HG03139 (cell line): ENCODE results near the gene MYO1E.
"Not testable (repeated sequence)": the region's sequence is repeated elsewhere in the genome, so short reads cannot be mapped to it uniquely, and the experiment has no call there.

Experiments
- ATAC-seq: cut with Tn5 transposase; IDR thresholded peaks from one replicate; pipeline ENCODE4 v1.9.1; 2021; ENCODE audit not compliant: unreplicated experiment

The MYO1E gene

DNA sequence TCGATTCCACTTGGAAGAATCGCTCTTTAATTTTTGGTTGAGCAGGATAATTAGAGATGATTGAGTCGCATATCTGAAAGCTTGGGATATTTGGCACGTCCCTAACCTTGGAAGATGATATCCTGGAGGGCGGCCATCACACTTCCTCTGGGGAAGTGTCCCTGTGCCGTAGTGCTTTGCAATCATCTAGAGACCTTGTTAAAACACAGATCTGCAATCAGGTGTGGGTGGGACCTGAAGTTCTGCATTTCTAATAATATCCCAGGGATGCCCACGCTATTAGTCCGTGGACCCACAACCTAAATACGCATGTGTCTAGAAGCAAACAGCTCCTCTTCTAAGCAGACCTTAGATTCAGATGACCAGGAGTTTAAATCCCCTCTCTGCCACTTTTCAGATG is 20.5 kb downstream of the MYO1E start:
- ATAC-seq, result no peak

DNA sequence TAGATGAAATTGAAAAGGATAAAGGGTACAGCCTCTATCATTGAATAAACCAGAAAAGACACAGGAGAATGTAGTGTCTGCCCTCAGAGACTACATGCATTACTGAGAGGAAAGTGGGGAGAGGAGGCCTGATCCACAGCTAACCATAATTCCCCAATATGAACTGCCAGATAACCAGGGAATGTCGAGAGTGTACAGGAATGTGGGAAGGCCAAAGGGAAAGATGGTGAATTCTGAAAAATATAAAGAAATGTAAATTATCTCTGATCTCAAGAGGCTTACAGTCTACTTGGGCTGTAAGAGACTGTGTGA is 22.3 kb downstream of the MYO1E start:
- no peak for ATAC-seq

DNA sequence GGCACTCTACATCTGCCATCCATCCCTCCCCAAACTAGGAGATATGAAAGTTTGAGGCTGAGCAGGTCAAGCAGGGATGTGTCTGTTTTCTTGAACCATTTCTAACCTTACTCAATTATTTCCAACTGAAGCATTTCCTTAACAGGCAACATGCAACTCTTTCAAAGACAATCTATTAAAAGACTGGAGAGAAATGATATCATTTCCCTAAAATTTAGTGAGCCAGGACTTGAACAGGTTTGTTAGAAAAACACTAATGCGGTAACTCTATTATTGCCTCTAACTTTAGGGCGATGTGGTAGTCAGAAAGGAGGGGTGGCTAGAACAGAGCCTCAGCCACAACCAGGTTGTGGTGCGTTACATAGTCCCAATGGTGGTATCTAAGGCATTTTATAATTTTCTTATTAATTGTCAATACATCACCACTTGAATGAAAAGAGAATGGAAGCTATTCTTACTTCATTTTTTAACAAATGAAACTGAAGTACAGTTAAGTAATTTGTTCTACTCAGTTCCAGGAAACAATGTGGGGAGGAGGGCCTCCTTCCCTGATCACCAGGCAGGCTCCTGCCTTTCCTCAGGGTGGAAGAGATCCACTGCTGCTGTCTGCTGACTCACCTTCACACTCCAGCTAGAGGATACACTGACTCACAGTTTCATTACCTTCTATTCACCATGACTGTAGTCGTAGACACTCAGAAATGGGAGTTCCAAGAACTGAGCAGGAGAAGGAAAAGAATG is 22.8 kb downstream of the MYO1E start:
- no peak for ATAC-seq

GRCh38 chr15:59347915-59348314 is 24.8 kb downstream of the MYO1E start:
- no peak for ATAC-seq

GRCh38 chr15:59346951-59347350 is 25.7 kb downstream of the MYO1E start:
- no peak for ATAC-seq

DNA sequence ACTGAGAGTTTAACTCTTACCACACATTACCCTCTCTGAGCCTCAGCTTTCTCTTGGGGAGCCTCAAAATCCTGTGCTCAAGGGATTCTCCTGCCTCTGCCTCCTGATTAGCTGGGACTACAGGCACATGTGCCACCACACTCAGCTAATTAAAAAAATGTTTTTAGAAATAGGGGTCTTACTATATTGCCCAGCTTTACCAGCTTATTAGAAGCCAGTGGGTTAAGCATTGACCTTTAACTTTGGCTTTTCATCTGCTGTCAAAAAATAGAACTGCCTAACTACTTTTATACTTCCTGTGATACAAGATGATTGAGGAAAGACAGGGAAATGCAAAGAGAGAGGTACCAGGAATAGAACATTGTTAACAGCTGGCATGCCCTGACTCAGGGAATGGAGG is 27.3 kb downstream of the MYO1E start:
- no peak for ATAC-seq

DNA sequence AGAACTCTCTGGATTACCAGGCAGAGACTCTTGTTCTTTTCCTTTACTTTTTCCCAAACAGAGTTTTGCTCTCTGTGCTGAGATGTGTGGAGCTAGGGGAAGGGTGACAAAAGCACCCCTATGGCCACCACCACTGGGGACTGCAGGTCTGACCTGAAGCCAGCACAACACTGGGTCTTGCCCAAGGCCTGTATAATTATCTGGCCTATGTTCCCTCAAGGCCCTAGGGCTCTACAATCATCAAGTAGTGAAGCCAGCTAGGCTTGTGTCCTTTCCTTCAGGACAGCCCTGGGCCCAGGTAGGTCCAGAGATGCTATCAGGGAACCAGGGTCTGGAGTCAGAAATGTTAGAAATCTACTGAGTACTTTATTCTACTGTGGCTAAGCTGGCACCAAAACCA is 28.4 kb downstream of the MYO1E start:
- no peak for ATAC-seq

DNA sequence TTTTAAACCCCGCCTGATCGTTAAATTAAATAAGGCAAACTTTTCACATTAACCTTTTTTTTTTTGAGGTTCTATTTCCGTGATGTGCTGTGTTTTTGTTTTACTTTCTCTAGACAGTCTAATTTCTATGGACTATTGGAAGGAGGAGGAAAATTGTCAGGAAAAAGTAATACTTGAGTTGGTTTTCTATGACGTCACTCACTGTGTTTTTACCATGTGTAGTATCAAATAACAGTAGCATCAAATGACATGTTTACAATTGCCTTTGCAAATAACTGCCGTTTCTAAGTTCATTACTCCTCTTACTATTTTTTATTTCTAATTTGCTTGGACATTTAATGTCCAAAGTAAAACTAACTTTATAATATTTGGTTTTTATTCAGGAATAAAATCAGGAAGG is 32.3 kb downstream of the MYO1E start:
- no peak for ATAC-seq

DNA sequence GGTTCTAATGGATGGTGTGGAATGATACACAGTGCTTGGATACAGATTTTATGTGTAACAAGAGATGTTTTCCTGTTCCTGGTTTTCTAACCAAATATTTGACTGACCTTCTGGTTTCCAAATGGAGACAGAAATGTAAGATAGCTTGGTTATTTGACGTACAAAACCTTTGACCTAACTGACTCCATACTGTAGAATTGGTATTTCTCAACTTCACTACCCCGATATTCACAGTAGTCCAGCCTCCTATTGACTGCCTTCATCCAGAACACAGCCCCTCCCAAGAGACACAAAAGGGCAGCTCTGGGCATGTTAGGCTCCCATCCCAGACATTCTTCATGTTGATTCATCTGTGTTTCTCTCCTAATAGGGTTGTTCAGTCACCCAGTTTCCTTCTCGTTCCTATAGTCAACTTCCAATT is 33.4 kb downstream of the MYO1E start:
- ATAC-seq, result no peak

- no peak for ATAC-seq
Observed at GRCh38 chr15:59338414-59338813, 34.3 kb downstream of the MYO1E start.

DNA sequence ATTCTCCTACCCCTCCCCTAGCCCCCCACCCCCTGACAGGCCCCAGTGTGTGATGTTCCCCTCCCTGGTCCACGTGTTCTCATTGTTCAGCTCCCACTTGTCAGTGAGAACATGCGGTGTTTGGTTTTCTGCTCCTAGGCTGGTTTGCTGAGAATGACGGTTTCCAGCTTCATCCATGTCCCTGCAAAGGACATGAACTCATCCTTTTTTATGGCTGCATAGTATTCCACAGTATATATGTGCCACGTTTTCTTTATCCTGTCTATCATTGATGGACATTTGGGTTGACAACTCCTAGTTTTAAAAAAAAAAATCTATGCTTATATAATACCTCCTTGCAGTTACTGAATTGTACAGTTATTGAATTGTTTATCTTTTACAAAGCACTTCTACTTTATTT is 35.9 kb downstream of the MYO1E start:
- not testable (repeated sequence) for ATAC-seq

DNA sequence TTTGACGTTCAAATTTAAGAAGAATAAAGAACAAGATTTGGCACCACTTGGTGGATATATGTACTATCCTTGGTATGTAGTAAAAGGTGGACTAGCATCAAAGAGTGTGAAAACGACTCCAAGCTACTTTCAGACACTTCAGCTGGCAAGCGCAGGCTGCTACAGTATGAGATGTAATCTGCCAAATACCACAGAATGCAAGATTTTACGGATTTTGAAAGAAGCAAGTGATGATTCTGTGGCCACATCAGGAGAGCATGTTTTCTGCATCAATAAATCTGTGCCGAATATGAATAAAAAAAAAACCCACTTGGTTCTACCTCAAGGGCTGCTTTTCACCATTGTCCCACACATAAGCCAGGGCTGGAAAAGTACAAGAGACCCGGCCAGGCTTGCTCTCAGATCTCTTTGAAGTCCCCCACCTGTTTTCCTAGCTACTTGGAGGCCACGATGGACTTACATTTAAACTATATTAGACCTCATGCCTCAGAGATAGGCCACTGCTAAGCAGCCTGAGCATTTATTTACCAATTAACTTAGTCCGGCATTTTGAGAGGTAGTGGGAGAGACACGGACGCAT is 37.4 kb downstream of the MYO1E start:
- no peak for ATAC-seq

DNA sequence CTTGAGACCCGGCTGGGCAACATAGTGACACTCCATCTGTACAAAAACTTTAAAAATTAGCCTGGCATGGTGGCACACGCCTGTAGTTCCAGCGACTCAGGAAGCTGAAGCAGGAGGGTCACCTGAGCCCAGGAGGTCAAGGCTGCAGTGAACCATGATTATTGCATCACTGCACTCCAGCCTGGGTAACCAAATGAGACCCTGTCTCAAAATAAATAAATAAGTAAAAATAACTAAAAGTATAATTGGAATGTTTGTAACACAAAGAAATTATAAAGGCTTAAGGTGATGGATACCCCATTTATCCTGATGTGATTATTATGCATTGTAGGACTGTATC is 38.6 kb downstream of the MYO1E start:
- ATAC-seq, result no peak

DNA sequence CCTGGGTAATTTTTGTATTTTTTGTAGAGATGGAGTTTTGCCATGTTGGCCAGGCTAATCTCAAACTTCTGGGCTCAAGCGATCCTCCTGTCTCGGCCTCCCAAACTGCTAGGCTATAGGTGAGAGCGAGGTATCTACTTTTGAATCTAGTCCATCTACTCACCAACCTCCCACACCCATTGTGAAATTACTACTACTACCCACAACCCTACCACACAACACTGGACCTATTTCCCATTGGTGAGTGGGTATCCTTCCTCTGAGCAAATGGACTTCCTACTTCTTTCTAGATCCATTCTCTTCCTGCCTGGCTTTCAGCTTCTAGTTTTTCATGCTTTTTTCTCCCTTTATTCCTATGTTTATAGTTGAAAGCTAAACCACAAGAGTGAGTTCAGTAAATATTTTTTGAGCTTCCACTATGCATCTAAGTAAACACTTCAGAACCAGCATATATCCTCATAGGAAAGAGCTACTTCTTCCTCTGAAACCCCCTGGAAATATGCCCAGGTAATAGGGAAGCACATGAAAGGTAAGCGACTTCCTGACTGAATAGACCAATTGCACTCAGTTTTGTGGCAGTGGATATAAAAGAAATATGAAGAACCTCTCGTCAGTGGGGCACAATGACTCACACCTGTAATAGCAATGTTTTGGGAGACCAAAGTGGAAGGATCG is 39.1 kb downstream of the MYO1E start:
- no peak for ATAC-seq

DNA sequence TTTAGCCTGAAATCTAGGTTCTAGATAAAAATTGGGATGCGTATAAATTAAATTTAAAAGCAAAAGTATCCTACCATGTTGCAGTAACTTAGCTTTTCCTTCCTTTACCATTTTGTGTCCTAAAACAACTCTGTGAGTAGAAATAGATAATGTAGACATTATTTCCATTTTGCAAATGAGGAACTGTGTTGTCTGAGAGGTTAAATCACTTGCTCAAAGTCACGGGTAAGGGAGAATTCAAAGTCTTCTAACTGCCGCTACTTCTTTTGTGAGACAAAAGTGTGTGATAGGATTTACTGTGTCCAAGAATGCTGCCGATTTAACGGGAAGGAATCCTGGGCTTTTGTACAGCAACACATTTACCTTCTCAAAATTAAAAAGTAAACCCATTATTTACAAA is 40.7 kb downstream of the MYO1E start:
- no peak for ATAC-seq

- ATAC-seq, result no peak
Observed at GRCh38 chr15:59330649-59331048, 42.0 kb downstream of the MYO1E start.

DNA sequence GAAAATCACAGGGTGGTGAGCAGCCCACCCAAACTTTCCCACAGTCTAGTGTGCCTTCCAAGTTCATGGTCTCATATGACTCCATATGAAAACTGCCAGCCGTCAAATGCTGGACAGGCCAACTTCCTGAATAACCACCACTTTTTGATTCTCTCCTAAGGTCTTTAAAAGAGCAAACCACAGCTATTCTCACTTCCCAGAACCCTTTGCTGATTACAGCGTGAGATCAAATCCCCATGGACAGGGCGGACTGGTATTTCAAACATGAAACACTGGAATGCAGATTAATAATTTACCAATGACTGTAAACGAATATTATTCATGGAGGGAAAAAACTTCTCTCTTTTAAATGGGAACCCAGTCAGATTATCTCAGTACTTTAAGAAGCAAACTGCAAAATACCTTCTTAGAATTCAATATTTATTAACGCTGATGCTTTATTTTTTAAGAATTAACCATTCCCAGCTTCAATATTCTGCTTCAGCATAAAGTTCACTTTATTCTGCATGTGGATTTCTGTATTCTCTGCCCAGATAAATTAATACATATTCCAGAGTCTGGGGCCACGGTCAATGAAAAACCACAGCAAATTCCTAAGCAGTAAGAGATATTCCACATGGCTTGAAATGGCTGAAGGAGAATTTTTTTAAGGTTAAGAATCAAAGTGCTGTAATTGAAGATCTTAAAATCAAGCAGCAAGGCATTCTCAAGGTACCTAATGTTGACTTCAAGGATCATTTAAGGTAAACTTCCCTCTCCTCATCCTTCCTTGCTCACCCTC is 42.9 kb downstream of the MYO1E start:
- no peak for ATAC-seq

- ATAC-seq, result no peak
Observed at GRCh38 chr15:59329091-59329490, 43.6 kb downstream of the MYO1E start.

DNA sequence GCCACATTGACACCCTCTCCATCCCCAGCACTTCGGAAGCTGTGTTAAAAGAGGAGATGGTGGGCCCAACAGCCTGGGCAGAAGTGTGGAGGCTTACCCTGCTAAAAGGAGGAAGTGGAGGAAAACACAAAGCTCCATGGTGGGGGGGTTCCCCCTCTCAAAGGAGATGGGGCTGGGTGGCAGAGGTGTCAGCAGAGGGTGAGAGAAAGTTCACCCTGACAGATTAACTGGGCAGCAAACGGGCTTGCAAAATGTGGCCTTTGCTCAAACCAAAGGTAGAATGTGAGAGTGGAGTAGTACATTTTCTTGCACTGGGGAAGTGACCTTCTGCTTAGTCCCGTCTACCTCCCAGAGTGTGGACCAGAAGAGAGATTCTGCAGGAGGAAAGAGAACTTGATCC is 44.7 kb downstream of the MYO1E start:
- ATAC-seq, result peak; percentile 50

DNA sequence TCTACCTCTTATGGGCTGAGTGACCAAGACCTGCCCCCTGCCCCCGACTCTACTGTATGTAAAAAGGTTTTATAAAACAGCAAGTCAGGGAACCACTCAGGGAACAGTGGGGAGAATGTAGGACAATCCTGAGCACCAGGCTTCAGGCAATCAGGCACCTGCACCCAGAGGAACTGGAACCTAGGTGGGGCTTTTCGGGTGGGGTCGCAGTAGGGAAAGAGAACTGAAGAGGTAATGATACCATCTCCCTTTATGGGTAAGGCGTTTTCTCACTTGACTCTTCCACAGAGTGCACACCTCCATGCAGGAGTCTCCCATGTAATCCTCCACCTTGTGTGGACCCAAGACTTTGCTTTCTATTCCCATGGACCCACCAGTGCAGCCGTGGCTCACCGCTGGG is 45.8 kb downstream of the MYO1E start:
- no peak for ATAC-seq

GRCh38 chr15:59322056-59322759 is 50.5 kb downstream of the MYO1E start:
- ATAC-seq, result no peak
